ENCODE results near the gene C17orf107. TPM values are rescaled to one million over a fixed set of nuclear protein-coding genes. Genes with fewer than 3 reads are reported as not detected.

Gene C17orf107
- total and polyA plus RNA-seq, 4 donors, result 0.19 to 5.9 (median 1.7) TPM

- TF ChIP-seq REST (IDR thresholded peaks at IDR 0.05), result peak; percentile 22
Observed at GRCh38 chr17:4950746-4951204, 51.4 kb downstream of the C17orf107 start, which contains the start of gene ENO3 (continued).

- 67% methylated on average over 3 of the region's 3 CpGs for WGBS
Observed at GRCh38 chr17:4951486-4951885, 52.1 kb downstream of the C17orf107 start.

More at GRCh38 chr17:4951486-4951885, 52.1 kb downstream of the C17orf107 start:
- Histone ChIP-seq H3K9me3 (ENCODE audit: control insufficient read depth in 4 of 4, low read length in 3 of 4) (no peaks in the 10 kb centered on the region), H3K9ac (ENCODE audit: low read depth in 1 of 2, low read length in 2 of 2) (peak overlapping the region in 1 of 2 donors; percentile 69), H3K27me3 (ENCODE audit: control insufficient read depth in 4 of 4, insufficient read depth in 4 of 4, low read length in 3 of 4) (no peaks in the 10 kb centered on the region), H3K4me3 (ENCODE audit: low read depth in 1 of 3, low read length in 3 of 3) (peak overlapping the region in 2 of 3 donors; percentile 56 to 91), H3K36me3 (ENCODE audit: control insufficient read depth in 4 of 4, insufficient read depth in 3 of 4, low read depth in 1 of 4, low read length in 3 of 4) (peaks cover 0 to 2% (median 0%) of the 10 kb centered on the region in 4 donors), H3K27ac (ENCODE audit: low read depth in 1 of 2, low read length in 2 of 2) (peak overlapping the region in 1 of 2 donors; percentile 95), H3K4me1 (ENCODE audit: control insufficient read depth in 4 of 4, insufficient read depth in 4 of 4, low read length in 3 of 4) (peaks cover 8 to 55% (median 40%) of the 10 kb centered on the region in 4 donors)
- no peak for DNase-seq (ENCODE audit: low spot score)
- TF ChIP-seq ATF3 (IDR thresholded peaks at IDR 0.05) (no peak), YY1 (IDR thresholded peaks at IDR 0.05) (no peak), ZBTB33 (IDR thresholded peaks at IDR 0.05) (no peak), GABPA (IDR thresholded peaks at IDR 0.05 in 1 of 2, conservative IDR thresholded peaks at IDR 0.05 in 1 of 2) (no peak), SP1 (IDR thresholded peaks at IDR 0.05) (no peak), HNF4A (conservative IDR thresholded peaks at IDR 0.05) (no peak)

Other genes with a start within 250 kb of the C17orf107 start
- gene PELP1, start 195.4 kb upstream of the C17orf107 start, total RNA-seq, result 10 to 100 TPM; 14.2 to 14.8 TPM
- 10 to 100 TPM in 1 of 2 donors, 1 to 10 TPM in 1; 5.1 to 12.8 TPM for gene PELP1, start 195.4 kb upstream of the C17orf107 start, polyA plus RNA-seq
- gene ARRB2, start 188.9 kb upstream of the C17orf107 start, total RNA-seq, result 10 to 100 TPM; 11.8 to 14.1 TPM
- 10 to 100 TPM; 13.7 to 16.5 TPM for gene ARRB2, start 188.9 kb upstream of the C17orf107 start, polyA plus RNA-seq
- gene MED11, start 168.1 kb upstream of the C17orf107 start, total RNA-seq, result 10 to 100 TPM; 11.2 to 11.5 TPM
- 10 to 100 TPM; 15.9 to 35.6 TPM for gene MED11, start 168.1 kb upstream of the C17orf107 start, polyA plus RNA-seq
- gene ZMYND15, start 159.7 kb upstream of the C17orf107 start, total RNA-seq, result under 1 TPM; 0.47 to 0.67 TPM
- 1 to 10 TPM in 1 of 2 donors, under 1 TPM in 1; 0.75 to 2.4 TPM for gene ZMYND15, start 159.7 kb upstream of the C17orf107 start, polyA plus RNA-seq
- gene CXCL16, start 159.6 kb upstream of the C17orf107 start, total RNA-seq, result 10 to 100 TPM; 10.7 to 15.3 TPM
- 10 to 100 TPM; 16.9 to 41.1 TPM for gene CXCL16, start 159.6 kb upstream of the C17orf107 start, polyA plus RNA-seq
- gene TM4SF5, start 127.7 kb upstream of the C17orf107 start, total RNA-seq, result 10 to 100 TPM; 20.1 to 32.5 TPM
- 100 to 1,000 TPM; 198 to 309 TPM for gene TM4SF5, start 127.7 kb upstream of the C17orf107 start, polyA plus RNA-seq
- gene VMO1, start 113.2 kb upstream of the C17orf107 start, total RNA-seq, result 1 to 10 TPM; 1.7 to 1.8 TPM
- 1 to 10 TPM; 5.9 to 9.1 TPM for gene VMO1, start 113.2 kb upstream of the C17orf107 start, polyA plus RNA-seq
- gene GLTPD2, start 110.6 kb upstream of the C17orf107 start, total RNA-seq, result 10 to 100 TPM; 15.1 to 34.5 TPM
- 10 to 100 TPM; 16.9 to 63.2 TPM for gene GLTPD2, start 110.6 kb upstream of the C17orf107 start, polyA plus RNA-seq
- gene PSMB6, start 103.4 kb upstream of the C17orf107 start, total RNA-seq, result 10 to 100 TPM; 64.7 to 95.5 TPM
- 100 to 1,000 TPM; 155 to 219 TPM for gene PSMB6, start 103.4 kb upstream of the C17orf107 start, polyA plus RNA-seq
- gene PLD2, start 92.4 kb upstream of the C17orf107 start, total RNA-seq, result 10 to 100 TPM in 1 of 2 donors, 1 to 10 TPM in 1; 3.5 to 15.8 TPM
- gene PLD2, start 92.4 kb upstream of the C17orf107 start, polyA plus RNA-seq, result 1 to 10 TPM; 5.6 to 6.0 TPM
- 10 to 100 TPM; 25.6 to 30.6 TPM for gene MINK1, start 66.2 kb upstream of the C17orf107 start, total RNA-seq
- 10 to 100 TPM in 1 of 2 donors, 1 to 10 TPM in 1; 6.9 to 16.6 TPM for gene MINK1, start 66.2 kb upstream of the C17orf107 start, polyA plus RNA-seq
- under 1 TPM; 0.19 to 0.84 TPM for gene CHRNE, start 3.6 kb downstream of the C17orf107 start, total RNA-seq
- 1 to 10 TPM in 1 of 2 donors, under 1 TPM in 1; 0.47 to 3.1 TPM for gene CHRNE, start 3.6 kb downstream of the C17orf107 start, polyA plus RNA-seq
- 1 to 10 TPM in 1 of 2 donors, not detected in 1; 2.3 TPM for gene GP1BA, start 32.7 kb downstream of the C17orf107 start, total RNA-seq
- gene GP1BA, start 32.7 kb downstream of the C17orf107 start, polyA plus RNA-seq, result under 1 TPM; 0.03 to 0.18 TPM
- gene SLC25A11, start 40.5 kb downstream of the C17orf107 start, total RNA-seq, result 10 to 100 TPM; 28.5 to 40.7 TPM
- gene SLC25A11, start 40.5 kb downstream of the C17orf107 start, polyA plus RNA-seq, result 10 to 100 TPM; 51.3 to 54.1 TPM
- 10 to 100 TPM; 15.9 to 23.4 TPM for gene RNF167, start 40.7 kb downstream of the C17orf107 start, total RNA-seq
- gene RNF167, start 40.7 kb downstream of the C17orf107 start, polyA plus RNA-seq, result 10 to 100 TPM; 25.4 to 72.6 TPM
- 100 to 1,000 TPM; 150 to 672 TPM for gene PFN1, start 49.0 kb downstream of the C17orf107 start, total RNA-seq
- 100 to 1,000 TPM; 568 to 592 TPM for gene PFN1, start 49.0 kb downstream of the C17orf107 start, polyA plus RNA-seq
- 10 to 100 TPM; 26.3 to 27.5 TPM for gene ENO3, start 51.6 kb downstream of the C17orf107 start, total RNA-seq
- gene ENO3, start 51.6 kb downstream of the C17orf107 start, polyA plus RNA-seq, result 100 to 1,000 TPM in 1 of 2 donors, 10 to 100 TPM in 1; 34.1 to 117 TPM
- gene SPAG7, start 68.3 kb downstream of the C17orf107 start, total RNA-seq, result 10 to 100 TPM; 18.6 to 19.8 TPM
- 10 to 100 TPM; 32.1 to 66.3 TPM for gene SPAG7, start 68.3 kb downstream of the C17orf107 start, polyA plus RNA-seq
- 1 to 10 TPM; 7.8 to 9.6 TPM for gene CAMTA2, start 88.1 kb downstream of the C17orf107 start, total RNA-seq
- 10 to 100 TPM; 14.3 to 17.6 TPM for gene CAMTA2, start 88.1 kb downstream of the C17orf107 start, polyA plus RNA-seq
- under 1 TPM; 0.28 to 0.42 TPM for gene INCA1, start 98.0 kb downstream of the C17orf107 start, total RNA-seq
- under 1 TPM; 0.68 to 0.75 TPM for gene INCA1, start 98.0 kb downstream of the C17orf107 start, polyA plus RNA-seq
- gene KIF1C, start 98.4 kb downstream of the C17orf107 start, total RNA-seq, result 10 to 100 TPM; 19.7 to 62.2 TPM
- 10 to 100 TPM; 10.4 to 53.8 TPM for gene KIF1C, start 98.4 kb downstream of the C17orf107 start, polyA plus RNA-seq
- gene SLC52A1, start 135.9 kb downstream of the C17orf107 start, total RNA-seq, result under 1 TPM in 1 of 2 donors, not detected in 1; 0.28 TPM
- under 1 TPM; 0.08 to 0.11 TPM for gene SLC52A1, start 135.9 kb downstream of the C17orf107 start, polyA plus RNA-seq
- gene ZFP3, start 178.9 kb downstream of the C17orf107 start, total RNA-seq, result 1 to 10 TPM; 1.6 TPM
- under 1 TPM; 0.46 to 0.56 TPM for gene ZFP3, start 178.9 kb downstream of the C17orf107 start, polyA plus RNA-seq
- gene ZNF232, start 212.3 kb downstream of the C17orf107 start, total RNA-seq, result 1 to 10 TPM; 2.5 to 4.0 TPM
- 1 to 10 TPM; 2.9 to 3.0 TPM for gene ZNF232, start 212.3 kb downstream of the C17orf107 start, polyA plus RNA-seq
- gene USP6, start 216.5 kb downstream of the C17orf107 start, total RNA-seq, result under 1 TPM; under 0.01 to 0.05 TPM
- gene USP6, start 216.5 kb downstream of the C17orf107 start, polyA plus RNA-seq, result under 1 TPM in 1 of 2 donors, not detected in 1; 0.18 TPM